ENCODE results near the gene OR2J3.
A peak's percentile ranks its signal among the peaks of the same experiment; 100 is the strongest.
"Not testable (repeated sequence)": the region's sequence is repeated elsewhere in the genome, so short reads cannot be mapped to it uniquely, and the experiment has no call there.

The OR2J3 gene

GRCh38 chr6:29107758-29108157 is at the start of gene OR2J3:
Gene OR2J3 (plus strand): TSS chr6:29108058. CDS start chr6:29111891, 3,833 bp downstream.
- DNase-seq, result no peak

DNA sequence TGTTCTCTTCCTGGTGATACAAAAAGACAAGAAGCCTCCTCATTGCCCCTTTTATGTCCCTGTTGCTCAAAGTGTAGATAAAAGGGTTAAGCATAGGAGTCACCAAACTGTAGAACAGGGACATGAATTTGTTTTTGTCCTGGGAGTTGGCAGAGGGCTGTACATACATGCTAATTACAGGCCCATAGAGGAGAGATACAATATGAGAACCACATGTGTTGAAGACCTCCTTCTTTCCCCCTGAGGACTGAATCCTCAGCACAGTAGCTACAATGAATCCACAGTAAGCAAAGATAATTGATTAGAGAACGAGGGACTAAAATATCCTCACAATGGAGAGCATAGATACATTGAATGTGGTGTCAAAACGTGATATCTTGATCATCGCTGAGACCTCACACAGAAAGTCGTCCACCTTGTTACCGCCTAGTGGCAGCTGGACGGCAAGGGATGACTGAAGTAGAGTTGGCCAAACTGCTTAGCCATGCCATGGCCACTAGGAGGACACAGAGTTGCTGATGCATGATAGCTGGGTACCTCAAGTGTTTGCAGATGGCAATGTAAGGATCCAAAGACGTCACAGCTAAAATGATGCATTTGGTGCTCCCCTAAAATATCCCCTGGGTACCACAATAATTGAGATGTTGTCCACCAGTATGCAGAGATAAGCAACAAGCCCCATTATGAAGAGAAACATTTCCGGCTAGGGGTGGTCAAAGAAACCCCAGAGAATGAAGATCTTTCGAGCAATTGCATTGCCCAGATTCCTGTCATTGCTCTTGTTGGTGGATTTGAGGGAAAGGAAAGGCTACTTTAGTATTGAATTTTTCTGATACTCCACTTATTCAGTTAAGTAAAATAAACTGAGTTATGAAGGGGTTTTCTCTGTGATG is 35.8 kb upstream of the OR2J3 start:
- peak; percentile 11 to 45 for DNase-seq

DNA sequence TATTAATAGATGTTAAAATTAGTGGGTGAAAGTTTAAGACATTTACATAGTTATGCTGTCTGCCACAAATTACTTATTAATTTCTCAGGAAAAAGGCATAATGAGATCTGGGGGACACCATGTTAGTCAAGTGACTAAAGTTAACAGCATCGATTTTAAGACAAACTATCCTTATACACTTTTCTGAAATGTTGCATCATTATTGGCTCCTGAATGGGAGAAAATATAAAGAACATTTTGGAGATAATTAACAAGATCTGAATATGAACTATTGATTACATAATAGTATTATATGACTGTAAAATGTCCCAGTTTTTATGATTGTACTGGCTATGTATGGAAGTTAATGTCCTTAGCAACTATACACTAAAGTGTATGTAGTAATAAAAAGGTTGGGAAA is 28.7 kb upstream of the OR2J3 start:
- DNase-seq, result no peak

GRCh38 chr6:29081312-29081711 is 26.5 kb upstream of the OR2J3 start:
- DNase-seq, result no peak

GRCh38 chr6:29082457-29082856 is 25.4 kb upstream of the OR2J3 start:
- no peak for DNase-seq

- DNase-seq, result no peak
These were observed 20.6 kb upstream of the OR2J3 start, which contains the start of gene OR2B3 for GRCh38 chr6:29087213-29087612. Gene OR2B3 (minus strand): TSS chr6:29087313. CDS start chr6:29087248, 65 bp downstream.

DNA sequence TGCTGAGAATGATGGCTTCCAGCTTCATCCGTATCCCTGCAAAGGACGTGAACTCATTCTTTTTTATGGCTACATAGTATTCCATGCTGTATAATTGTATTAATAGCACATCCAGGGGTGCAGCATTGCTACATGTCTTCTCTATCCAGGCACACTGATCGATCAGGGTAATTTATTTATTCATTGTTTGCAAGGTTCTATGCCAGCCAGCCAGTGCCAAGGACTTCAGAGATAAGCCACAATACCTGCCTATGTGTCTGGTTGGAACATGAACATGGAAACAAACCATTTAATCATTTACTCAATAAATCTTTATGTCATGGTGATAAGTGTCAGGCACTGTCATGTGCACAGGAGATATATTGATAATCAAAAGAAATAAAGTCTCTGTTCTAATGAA is 14.9 kb upstream of the OR2J3 start:
- DNase-seq, result no peak

DNA sequence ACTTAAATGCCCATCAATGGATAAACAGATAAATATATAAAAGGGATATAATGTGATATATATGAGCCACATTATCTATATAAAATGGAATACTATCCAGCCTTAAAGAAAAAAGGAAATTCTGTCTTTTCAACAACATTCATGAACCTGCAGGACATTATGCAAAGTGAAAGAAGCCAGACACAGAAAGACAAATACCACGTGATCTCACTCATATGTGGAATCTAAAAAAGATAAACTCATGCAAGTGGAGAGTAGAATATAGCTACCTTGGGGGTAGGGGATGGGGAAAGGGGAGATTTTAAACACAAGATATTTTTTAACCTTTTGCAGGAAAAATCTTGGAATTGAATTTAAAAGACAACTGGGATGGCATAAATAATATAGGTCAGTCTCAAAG is 10.1 kb upstream of the OR2J3 start:
- no peak for DNase-seq

DNA sequence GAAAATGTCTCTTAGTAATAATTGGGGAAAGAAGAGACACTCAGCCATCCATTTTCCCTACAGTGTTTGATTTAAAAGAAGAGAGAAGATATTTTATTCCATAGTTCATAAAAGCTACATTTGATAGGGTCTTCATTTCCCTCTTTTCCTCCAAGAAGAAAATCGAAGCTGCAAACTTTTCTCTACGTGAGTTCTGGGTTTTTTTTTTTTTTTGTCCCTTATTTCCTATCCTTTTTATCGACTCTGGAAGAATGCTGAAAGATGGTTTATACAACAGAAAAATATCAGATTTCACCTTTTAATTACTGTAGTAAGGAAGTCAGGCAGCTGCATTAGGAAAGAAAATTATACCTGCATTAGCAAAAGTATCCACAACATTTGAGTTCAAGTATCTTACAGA is 8.7 kb upstream of the OR2J3 start, which contains the start of gene OR2J1:
TSS of gene OR2J1 (plus strand) at position 301 of the 400 bp plus-strand sequence. CDS start 1,453 bp downstream, outside the sequence.
- DNase-seq, result no peak

DNA sequence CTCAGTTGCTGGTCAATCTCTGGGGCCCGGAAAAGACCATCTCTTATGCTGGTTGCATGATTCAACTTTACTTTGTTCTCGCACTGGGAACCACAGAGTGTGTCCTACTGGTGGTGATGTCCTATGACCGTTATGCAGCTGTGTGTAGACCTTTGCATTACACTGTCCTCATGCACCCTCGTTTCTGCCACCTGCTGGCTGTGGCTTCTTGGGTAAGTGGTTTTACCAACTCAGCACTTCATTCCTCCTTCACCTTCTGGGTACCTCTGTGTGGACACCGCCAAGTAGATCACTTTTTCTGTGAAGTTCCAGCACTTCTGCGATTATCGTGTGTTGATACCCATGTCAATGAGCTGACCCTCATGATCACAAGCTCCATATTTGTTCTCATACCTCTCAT is 4.3 kb downstream of the OR2J3 start:
- peak in 1 of 2 experiments; percentile 1 for DNase-seq

DNA sequence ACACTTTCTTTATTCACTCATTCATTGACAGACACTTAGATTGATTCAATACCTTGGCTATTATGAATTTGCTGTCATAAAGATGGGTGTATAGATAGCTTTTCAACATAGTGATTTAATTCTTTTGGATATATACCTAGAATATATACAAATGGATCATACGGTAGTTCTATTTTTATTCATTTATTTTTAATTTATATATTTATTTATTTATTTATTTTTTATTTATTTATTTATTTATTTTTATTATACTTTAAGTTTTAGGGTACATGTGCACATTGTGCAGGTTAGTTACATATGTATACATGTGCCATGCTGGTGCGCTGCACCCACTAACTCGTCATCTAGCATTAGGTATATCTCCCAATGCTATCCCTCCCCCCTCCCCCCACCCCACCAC is 7.1 kb downstream of the OR2J3 start:
- DNase-seq, result not testable (repeated sequence)

DNA sequence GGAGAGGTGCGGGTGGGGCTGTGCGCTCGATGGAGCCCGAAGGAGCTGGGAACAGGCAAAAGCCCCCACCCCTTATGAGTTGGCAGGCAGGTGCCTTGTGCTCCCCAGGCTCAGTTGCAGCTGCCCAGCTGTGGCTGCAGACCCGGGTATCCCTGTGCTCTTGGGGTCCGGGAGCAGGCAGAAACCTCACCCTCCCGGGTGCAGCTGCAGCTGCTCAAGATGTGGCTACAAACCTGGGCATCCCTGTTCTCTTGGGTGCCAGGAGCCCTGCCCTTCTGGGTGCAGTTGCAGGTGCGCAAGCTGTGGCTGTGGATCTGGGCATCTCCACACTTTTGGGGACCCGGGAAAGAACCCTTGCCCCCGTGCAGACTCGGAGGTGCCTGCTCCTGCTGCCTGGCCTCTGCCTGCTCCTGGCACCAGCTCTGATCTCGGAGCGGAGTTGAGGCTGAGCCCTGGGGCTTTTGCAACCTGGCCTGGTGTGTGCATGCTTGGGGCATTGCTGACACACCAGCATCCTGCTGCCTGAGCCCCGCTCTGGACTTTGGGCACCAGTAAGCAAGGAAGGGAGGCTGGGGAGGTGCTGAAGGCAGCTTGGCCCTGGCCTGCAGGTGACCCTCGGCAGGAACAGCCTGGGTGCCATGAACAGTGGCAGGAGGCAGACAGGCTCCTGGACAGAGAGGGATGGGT is 21.6 kb downstream of the OR2J3 start:
- no peak for DNase-seq

DNA sequence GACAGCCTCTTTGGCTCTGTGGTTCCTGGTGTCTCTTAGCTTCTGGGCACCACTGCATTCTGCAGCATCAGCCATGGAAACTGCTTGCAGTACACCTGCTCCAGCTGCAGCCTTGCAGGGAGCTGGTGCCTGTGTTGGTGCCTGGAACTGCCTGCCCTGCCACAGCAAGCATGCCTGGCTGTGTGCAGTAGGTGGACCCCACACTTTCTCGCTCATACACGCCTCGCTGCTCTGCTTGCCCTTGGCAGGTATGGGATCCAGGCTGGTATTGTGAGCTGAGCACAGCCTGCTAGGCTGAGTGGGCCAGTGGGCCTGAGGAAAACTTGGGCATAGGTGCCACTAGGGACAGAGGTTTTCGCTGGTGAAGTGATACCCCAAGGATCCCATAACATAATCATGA is 22.8 kb downstream of the OR2J3 start:
- no peak for DNase-seq

GRCh38 chr6:29131691-29132090 is 23.8 kb downstream of the OR2J3 start:
- no peak for DNase-seq

GRCh38 chr6:29137724-29138123 is 29.9 kb downstream of the OR2J3 start:
- DNase-seq, result no peak

DNA sequence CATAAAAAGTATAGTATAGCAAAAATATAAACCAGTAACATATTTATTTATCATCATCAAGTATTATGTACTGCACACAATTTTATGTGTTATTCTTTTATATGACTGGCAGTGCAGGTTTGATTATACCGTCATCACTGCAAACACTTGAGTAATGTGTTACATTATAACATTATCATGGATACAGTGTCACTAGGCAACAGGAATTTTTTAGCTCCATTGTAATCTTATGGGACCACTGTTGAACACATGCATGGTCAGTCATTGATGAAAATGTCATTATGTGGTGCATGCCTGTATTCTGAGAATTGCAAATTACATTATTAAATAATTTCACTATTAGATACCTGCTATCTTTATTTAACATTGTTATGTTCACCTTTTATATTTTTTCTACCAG is 33.7 kb downstream of the OR2J3 start:
- DNase-seq, result no peak

DNA sequence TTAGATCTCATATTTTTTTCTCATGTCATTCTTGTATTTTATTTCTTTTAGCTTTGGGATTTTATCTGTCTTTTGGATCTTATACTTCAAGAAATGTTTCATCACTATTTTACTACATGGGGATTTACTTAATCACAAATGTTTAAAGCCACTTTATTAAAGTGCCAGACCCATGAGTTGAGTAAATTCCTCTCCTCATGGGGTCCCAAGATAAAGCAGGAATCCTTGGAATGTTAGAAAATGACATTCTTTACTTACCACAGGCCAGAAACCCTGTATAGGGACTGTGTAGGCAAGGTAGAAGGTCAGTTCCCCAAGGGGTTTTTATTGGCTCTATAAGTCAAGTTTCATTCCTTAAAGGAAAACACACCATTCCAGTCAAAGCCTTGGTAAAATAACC is 34.5 kb downstream of the OR2J3 start:
- no peak for DNase-seq

GRCh38 chr6:29146179-29146578 is 38.3 kb downstream of the OR2J3 start:
- DNase-seq, result no peak

GRCh38 chr6:29147074-29147473 is 39.2 kb downstream of the OR2J3 start:
- no peak for DNase-seq

DNA sequence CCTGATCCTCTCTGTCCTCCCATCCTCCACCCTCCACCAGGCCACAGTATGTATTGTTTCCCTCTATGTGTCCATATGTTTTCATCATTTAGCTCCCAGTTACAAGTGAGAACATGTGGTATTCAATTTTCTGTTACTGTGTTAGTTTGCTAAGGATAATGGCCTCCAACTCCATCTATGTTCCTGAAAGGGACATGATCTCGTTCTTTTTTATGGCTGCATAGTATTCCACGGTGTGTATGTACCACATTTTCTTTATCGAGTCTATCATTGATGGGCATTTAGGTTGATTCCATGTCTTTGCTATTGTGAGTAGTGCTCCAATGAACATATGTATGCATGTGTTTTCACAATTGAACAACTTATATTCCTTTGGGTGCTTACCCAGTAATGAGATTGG is 41.6 kb downstream of the OR2J3 start:
- DNase-seq, result not testable (repeated sequence)

DNA sequence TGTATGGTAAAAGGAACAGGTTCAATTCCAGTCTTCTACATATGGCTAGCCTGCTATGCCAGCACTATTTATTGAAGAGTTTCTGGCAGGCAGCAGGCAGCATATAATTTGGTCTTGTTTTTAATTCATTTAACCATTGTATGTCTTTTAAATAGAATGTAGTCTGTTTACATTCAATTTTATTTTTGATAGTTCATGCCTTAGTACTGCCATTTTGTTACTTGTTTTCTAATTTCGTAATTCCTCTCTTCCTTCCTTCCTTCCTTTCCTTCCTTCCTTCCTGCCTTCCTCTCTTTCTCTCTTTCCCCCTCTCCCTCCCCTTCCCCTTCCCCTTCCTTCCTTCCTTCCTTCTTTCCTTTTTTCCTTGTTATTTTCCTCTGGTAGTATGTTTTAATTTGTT is 45.2 kb downstream of the OR2J3 start:
- DNase-seq, result no peak

- DNase-seq, result not testable (repeated sequence)
These were observed 47.3 kb downstream of the OR2J3 start for GRCh38 chr6:29155182-29155581.

GRCh38 chr6:29159922-29160321 is 52.1 kb downstream of the OR2J3 start:
- not testable (repeated sequence) for DNase-seq
